Ishikawa (cell line): Measurements from ENCODE around the gene CARD14.

Source experiments
- CEBPB ChIP-seq: IDR thresholded peaks from 2 replicates; pipeline ENCODE4 v1.6.1; 2012
- CREB1 ChIP-seq: IDR thresholded peaks from 2 replicates; pipeline ENCODE4 v1.6.1; 2012; ENCODE audit warnings: low read depth
- EGR1 ChIP-seq: IDR thresholded peaks from 2 replicates; pipeline ENCODE4 v1.6.1; 2012
- EP300 ChIP-seq: IDR thresholded peaks from 2 replicates; pipeline ENCODE4 v1.6.1; 2012; ENCODE audit warnings: borderline replicate concordance
- FOXM1 ChIP-seq: IDR thresholded peaks from 2 replicates; pipeline ENCODE4 v1.6.1; 2012; ENCODE audit warnings: low read depth, borderline replicate concordance
- NFIC ChIP-seq: IDR thresholded peaks from 2 replicates; pipeline ENCODE4 v1.6.1; 2012
- RAD21 ChIP-seq: IDR thresholded peaks from 2 replicates; pipeline ENCODE4 v1.6.1; 2012; ENCODE audit warnings: low read depth
- TAF1 ChIP-seq: IDR thresholded peaks from 2 replicates; pipeline ENCODE4 v1.6.1; 2012; ENCODE audit warnings: low read depth, mild to moderate bottlenecking
- TCF12 ChIP-seq: IDR thresholded peaks from 2 replicates; pipeline ENCODE4 v1.6.1; 2012; ENCODE audit warnings: low read depth
- TEAD4 ChIP-seq: IDR thresholded peaks from 2 replicates; pipeline ENCODE4 v1.6.1; 2012
- YY1 ChIP-seq: IDR thresholded peaks from 2 replicates; pipeline ENCODE4 v1.6.1; 2012; ENCODE audit warnings: low read depth
- ZBTB7A ChIP-seq: IDR thresholded peaks from 2 replicates; pipeline ENCODE4 v1.6.1; 2012; ENCODE audit warnings: low read depth
- TF ChIP-seq, protein P1 (sequence below): IDR thresholded peaks from 2 replicates; pipeline ENCODE4 v1.6.1; 2012
- TF ChIP-seq, protein P2 (sequence below): IDR thresholded peaks from 2 replicates; pipeline ENCODE4 v1.6.1; 2012; ENCODE audit warnings: low read depth, mild to moderate bottlenecking
- TF ChIP-seq, protein P3 (sequence below): IDR thresholded peaks from 2 replicates; pipeline ENCODE4 v1.6.1; 2012

Gene CARD14

DNA sequence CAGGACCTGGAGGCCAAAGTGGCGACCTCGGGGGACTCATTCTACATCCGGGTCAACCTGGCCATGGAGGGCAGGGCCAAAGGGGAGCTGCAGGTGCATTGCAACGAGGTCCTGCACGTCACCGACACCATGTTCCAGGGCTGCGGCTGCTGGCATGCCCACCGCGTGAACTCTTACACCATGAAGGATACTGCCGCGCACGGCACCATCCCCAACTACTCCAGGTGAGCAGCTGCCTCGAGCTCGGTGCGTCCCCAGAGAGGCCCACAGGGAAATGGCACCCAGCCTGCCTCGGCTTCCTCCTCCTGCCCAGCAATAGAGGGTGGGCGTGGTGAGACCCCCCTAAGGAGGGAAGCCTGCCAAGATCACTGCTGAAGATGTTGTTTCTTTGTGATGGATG is 32.4 kb downstream of the CARD14 start:
- TF ChIP-seq, protein P1, sequence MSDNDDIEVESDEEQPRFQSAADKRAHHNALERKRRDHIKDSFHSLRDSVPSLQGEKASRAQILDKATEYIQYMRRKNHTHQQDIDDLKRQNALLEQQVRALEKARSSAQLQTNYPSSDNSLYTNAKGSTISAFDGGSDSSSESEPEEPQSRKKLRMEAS, result no peak
- no peak for TF ChIP-seq CEBPB
- TF ChIP-seq, protein P2, sequence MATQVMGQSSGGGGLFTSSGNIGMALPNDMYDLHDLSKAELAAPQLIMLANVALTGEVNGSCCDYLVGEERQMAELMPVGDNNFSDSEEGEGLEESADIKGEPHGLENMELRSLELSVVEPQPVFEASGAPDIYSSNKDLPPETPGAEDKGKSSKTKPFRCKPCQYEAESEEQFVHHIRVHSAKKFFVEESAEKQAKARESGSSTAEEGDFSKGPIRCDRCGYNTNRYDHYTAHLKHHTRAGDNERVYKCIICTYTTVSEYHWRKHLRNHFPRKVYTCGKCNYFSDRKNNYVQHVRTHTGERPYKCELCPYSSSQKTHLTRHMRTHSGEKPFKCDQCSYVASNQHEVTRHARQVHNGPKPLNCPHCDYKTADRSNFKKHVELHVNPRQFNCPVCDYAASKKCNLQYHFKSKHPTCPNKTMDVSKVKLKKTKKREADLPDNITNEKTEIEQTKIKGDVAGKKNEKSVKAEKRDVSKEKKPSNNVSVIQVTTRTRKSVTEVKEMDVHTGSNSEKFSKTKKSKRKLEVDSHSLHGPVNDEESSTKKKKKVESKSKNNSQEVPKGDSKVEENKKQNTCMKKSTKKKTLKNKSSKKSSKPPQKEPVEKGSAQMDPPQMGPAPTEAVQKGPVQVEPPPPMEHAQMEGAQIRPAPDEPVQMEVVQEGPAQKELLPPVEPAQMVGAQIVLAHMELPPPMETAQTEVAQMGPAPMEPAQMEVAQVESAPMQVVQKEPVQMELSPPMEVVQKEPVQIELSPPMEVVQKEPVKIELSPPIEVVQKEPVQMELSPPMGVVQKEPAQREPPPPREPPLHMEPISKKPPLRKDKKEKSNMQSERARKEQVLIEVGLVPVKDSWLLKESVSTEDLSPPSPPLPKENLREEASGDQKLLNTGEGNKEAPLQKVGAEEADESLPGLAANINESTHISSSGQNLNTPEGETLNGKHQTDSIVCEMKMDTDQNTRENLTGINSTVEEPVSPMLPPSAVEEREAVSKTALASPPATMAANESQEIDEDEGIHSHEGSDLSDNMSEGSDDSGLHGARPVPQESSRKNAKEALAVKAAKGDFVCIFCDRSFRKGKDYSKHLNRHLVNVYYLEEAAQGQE, result no peak
- TF ChIP-seq RAD21, result no peak
- TF ChIP-seq FOXM1, result no peak
- no peak for TF ChIP-seq TEAD4
- no peak for TF ChIP-seq ZBTB7A
- TF ChIP-seq CREB1, result no peak
- no peak for TF ChIP-seq TCF12
- TF ChIP-seq, protein P3, sequence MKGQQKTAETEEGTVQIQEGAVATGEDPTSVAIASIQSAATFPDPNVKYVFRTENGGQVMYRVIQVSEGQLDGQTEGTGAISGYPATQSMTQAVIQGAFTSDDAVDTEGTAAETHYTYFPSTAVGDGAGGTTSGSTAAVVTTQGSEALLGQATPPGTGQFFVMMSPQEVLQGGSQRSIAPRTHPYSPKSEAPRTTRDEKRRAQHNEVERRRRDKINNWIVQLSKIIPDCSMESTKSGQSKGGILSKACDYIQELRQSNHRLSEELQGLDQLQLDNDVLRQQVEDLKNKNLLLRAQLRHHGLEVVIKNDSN, result no peak
- no peak for TF ChIP-seq TAF1
- TF ChIP-seq YY1, result no peak
- no peak for TF ChIP-seq EP300

DNA sequence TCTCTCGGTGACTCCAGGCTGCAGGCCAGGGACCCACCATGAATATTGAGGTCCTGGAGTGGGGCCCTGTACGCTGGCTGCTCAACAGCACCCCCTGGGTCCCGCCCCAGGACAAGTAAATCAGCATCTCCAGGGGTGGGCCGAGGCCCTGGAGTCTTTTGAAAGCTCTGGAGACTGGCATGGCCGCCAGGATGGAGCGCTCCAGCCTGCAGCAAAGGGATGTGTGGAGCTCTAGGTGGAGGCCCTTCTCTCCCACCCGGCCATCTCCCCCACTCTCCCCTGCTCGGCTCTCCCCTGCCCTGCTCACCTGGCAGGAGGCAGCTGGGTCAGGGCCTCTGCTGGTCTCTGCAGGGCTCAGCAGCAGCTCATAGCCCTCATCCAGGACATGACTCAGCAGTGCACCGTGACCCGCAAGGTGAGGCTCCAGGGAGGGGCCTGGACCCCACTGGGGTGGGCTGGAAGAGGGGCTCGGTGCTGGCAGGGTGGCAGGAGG is 33.7 kb downstream of the CARD14 start:
- TF ChIP-seq RAD21 (no peak), CREB1 (no peak), NFIC (no peak), TAF1 (no peak), YY1 (no peak), EGR1 (no peak), FOXM1 (no peak), EP300 (no peak), TCF12 (no peak), TEAD4 (no peak)
- TF ChIP-seq, protein P2, result no peak
- TF ChIP-seq, protein P3, result no peak

DNA sequence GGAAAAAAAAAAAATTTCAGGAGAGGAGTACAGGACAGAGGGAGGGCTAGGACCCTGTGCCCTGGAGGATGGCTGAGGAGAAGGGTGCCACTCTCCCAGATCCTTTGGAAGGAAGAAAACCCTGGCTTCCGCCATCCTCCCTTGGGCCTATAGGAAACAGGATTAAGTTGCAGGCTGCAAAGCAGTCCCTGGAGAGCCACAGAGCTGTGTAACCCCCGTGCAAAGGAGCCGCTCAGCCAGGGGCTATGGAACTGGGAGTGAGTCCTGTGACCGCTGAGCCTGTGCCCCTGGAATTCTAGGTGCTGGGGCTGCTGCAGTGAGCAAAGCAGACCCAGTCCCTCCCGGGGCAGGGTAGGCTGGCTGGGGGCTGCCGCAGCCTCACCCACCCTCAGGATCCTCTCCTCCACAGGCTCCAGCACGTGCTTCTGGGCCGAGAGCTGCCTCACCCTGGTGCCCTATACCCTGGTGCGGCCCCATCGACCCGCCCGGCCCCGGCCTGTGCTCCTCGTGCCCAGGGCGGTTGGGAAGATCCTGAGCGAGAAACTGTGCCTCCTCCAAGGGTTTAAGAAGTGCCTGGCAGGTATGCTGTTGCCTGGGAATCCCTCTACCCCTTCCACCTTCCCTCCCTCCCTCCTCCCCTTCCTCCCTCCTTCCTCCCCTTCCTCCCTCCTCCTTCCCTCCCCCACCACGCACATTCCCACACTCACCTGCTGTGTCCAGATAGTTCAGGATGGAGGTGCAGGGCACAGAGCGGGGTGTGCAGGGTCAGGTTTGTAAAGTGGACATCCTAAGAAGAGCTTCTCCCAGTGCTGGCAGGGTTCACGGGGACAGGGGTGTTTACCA is 35.0 kb downstream of the CARD14 start:
- TF ChIP-seq EGR1 (no peak), TCF12 (no peak), RAD21 (no peak), FOXM1 (no peak), TAF1 (no peak), CEBPB (no peak), ZBTB7A (no peak), EP300 (no peak), NFIC (no peak), CREB1 (no peak), YY1 (no peak), TEAD4 (no peak)
- TF ChIP-seq, protein P3, result no peak
- TF ChIP-seq, protein P2, result no peak
- TF ChIP-seq, protein P1, result no peak
